ENCODE measurements around the gene KCNC1.

GRCh38 chr11:17802491-17802890 is 67.9 kb downstream of the KCNC1 start:
- TF ChIP-seq POLR2A (IDR thresholded peaks at IDR 0.05; ENCODE audit: low read length) (no peak), GATA1 (IDR thresholded peaks at IDR 0.05; ENCODE audit: low read depth, low read length) (no peak)

Data from erythroblast (primary cell).